ENCODE measurements around the gene CORO2B.
A peak's percentile ranks its signal among the peaks of the same experiment; 100 is the strongest.

The CORO2B gene

DNA sequence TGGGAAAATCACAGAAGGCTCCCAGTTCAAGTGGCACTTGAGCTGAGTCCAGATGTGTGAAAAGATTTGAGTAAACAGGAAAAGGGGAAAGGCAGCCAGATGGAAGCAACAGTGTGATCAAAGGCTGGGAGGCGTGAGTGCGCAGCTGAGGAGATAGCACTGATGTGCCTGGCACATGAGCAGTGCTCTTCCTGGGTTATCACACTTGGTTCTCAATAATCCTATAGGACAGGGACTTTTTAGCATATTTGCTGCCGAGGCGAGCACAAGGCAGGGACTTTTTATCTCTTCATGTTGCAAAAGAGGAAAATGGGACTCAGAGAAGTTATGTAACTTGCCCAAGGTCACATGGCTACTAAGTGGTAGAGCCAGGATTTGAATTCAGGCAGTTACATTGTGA is 39.6 kb downstream of the CORO2B start:
- DNase-seq: no peak
- Mint-ChIP-seq H3K36me3 (ENCODE audit: low read depth) (no peaks in the 10 kb centered on the region), H3K4me1 (peaks cover 38% of the 10 kb centered on the region), H3K4me3 (no peak overlapping the region), H3K27me3 (ENCODE audit: low read depth, poor library complexity) (peaks cover 5% of the 10 kb centered on the region), H3K27ac (no peak overlapping the region), H3K9me3 (no peaks in the 10 kb centered on the region)
- TF ChIP-seq, protein P1, sequence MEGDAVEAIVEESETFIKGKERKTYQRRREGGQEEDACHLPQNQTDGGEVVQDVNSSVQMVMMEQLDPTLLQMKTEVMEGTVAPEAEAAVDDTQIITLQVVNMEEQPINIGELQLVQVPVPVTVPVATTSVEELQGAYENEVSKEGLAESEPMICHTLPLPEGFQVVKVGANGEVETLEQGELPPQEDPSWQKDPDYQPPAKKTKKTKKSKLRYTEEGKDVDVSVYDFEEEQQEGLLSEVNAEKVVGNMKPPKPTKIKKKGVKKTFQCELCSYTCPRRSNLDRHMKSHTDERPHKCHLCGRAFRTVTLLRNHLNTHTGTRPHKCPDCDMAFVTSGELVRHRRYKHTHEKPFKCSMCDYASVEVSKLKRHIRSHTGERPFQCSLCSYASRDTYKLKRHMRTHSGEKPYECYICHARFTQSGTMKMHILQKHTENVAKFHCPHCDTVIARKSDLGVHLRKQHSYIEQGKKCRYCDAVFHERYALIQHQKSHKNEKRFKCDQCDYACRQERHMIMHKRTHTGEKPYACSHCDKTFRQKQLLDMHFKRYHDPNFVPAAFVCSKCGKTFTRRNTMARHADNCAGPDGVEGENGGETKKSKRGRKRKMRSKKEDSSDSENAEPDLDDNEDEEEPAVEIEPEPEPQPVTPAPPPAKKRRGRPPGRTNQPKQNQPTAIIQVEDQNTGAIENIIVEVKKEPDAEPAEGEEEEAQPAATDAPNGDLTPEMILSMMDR (IDR thresholded peaks at IDR 0.05): no peak

DNA sequence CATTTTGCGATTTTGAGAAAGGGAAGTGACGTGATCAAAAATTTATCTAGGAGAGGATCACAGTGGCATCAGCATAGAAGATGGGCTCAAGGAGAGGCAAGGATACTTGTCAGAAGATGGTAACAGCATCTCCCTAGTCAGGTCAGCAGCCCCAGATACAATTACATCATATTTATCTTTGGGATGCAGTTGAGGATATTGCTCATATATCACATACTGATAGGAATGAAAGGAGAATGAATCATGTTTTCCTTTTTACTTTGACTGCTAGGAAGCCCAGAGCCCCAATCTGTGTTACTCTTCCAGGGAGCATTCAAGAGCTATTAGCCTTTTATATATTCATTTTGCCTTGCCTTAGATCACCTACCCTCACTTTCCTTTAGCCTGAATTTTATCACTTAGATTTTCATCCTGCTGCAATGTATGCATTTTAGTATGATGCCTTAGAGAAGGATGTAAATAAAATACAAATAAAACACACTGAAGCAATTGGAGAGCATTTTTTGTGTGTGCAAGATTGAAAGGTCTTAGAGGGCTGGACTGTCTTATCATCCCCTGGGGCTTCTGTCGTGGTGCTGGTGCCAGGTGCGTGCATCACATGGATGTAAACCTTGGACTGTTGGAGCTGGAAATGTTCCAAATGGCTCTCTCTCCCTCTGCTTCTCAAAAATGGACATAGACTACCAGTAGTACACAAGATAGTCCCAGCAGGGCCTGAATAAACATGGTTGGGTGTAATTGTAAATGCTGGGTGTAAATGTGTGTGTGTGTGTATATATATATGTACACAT is 40.3 kb downstream of the CORO2B start:
- H3K27me3 Mint-ChIP-seq (ENCODE audit: low read depth, poor library complexity): peaks cover 5% of the 10 kb centered on the region
- TF ChIP-seq, protein P1 (IDR thresholded peaks at IDR 0.05): no peak
- no peak for DNase-seq
- peak overlapping the region; percentile 61 for H3K27ac Mint-ChIP-seq
- peaks cover 35% of the 10 kb centered on the region for H3K4me1 Mint-ChIP-seq
- H3K36me3 Mint-ChIP-seq (ENCODE audit: low read depth): no peaks in the 10 kb centered on the region
- no peaks in the 10 kb centered on the region for H3K9me3 Mint-ChIP-seq
- no peak overlapping the region for H3K4me3 Mint-ChIP-seq

DNA sequence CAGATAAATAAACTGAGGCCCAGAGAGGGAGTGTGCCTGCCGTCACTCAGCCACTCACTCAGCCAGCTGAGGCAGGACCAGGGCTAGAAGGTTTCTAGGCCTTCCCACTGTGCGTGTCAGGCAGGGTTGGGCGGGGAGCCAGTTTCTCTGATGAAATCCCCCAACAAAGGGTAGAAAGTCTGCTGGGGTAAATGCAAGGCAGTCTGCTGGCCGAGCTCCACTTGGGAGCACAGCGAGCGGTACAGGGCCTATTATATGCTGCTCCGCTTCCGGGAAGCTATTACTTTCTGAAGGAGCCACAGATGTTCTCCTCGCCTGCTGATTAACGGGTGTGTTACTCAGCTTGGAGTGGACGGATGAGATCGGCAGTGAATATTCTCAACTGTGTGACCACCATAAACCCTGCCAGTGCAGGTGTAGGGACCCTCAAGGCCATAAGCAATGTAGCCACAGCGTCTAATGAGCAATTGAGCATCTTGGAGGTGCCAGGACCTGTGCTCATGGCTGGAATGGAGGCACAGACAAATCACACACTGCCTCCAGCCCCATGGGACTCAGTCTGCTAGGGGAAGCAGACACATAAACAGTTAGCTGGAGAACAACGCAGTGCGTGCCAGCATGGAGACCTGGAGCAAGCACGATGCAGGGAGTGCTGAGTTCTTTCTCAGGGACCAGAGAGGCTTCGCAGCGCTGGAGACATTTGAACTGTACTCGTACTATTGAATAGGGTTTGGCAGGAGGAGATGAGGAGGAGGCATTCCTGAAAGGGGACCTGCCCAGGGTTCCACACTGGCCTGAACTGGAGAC is 42.1 kb downstream of the CORO2B start:
- Mint-ChIP-seq H3K27me3 (ENCODE audit: low read depth, poor library complexity) (peaks cover 5% of the 10 kb centered on the region), H3K36me3 (ENCODE audit: low read depth) (no peaks in the 10 kb centered on the region), H3K9me3 (no peaks in the 10 kb centered on the region), H3K27ac (no peak overlapping the region), H3K4me1 (peaks cover 23% of the 10 kb centered on the region), H3K4me3 (no peak overlapping the region)
- DNase-seq: no peak
- TF ChIP-seq, protein P1 (IDR thresholded peaks at IDR 0.05): no peak

DNA sequence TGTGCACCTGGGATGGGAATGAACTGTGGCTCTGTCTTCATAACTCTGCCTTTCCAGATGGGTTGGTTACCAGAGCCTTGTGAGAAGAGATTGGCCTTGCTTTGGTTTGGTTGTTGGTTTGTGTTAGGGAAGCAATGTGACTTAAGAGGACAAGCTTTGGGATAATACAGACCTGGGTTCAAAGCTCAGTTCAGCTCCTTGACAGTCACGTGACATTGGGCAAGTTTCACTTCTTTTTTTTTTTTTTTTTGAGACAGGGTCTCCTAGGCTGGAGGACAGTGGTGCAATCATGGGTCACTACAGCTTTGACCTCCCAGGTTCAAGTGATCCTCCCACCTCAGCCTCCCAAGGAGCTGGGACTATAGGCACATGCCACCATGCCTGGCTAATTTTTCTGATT is 42.7 kb downstream of the CORO2B start:
- Mint-ChIP-seq H3K4me3 (no peak overlapping the region), H3K4me1 (peaks cover 21% of the 10 kb centered on the region), H3K9me3 (no peaks in the 10 kb centered on the region), H3K27ac (no peak overlapping the region), H3K27me3 (ENCODE audit: low read depth, poor library complexity) (peaks cover 2% of the 10 kb centered on the region), H3K36me3 (ENCODE audit: low read depth) (no peaks in the 10 kb centered on the region)
- TF ChIP-seq, protein P1 (IDR thresholded peaks at IDR 0.05): no peak
- no peak for DNase-seq

DNA sequence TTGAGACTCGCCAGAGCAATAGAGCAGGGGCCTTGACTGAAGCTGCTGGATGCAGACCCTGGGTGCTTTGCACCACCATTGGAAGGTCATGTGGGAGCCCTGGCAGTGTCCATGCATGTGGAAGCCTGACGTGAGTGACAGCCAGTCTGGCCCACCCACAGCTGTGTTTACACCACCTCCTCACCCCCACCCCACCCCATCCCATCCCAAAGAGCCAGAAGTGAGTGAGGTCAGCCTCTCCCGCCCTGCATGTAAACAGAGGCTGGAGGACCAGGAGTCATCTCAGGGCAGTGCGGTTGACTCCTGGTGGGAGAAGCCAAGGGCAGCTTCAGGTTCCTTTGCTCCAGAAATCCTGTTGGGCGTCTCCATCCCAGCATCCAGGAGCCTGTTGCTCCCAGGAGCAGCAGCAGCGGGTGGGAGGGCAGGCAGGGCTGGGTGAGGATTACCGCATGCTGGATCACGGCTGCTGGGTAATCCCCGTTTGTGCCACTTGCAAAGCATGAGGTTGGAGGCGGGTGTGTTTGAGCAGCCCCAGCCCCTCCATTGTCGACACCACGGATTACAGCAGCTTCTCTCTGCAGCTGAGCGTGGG is 44.6 kb downstream of the CORO2B start:
- Mint-ChIP-seq H3K4me1 (peaks cover 14% of the 10 kb centered on the region), H3K9me3 (no peaks in the 10 kb centered on the region), H3K36me3 (ENCODE audit: low read depth) (no peaks in the 10 kb centered on the region), H3K27me3 (ENCODE audit: low read depth, poor library complexity) (peaks cover 5% of the 10 kb centered on the region), H3K4me3 (no peak overlapping the region), H3K27ac (no peak overlapping the region)
- TF ChIP-seq, protein P1 (IDR thresholded peaks at IDR 0.05): no peak
- DNase-seq: no peak
